ENCODE measurements around the gene TCP11.

DNA sequence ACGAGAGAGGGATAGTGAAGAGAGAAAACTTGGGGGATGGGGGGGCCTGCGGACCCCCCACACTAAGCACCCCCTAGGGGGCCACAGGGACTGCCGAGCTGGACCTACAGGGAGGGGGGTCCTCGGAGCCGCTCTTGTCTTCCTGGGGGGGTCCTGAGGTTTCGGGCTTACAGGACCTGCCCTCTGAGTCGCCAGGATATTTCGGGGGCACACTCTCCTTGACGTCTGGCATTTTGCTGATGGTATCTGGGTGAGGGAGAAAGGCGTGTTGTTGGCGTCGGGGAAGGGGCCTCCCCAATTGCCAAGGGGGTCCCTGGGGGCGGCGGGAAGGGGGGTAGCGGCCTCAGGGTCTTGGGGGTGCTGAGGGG lies 516 bp downstream of the TCP11 start:
- TF ChIP-seq POLR2AphosphoS5 (IDR thresholded peaks at IDR 0.05) (no peak), POLR2A (IDR thresholded peaks at IDR 0.05) (no peak)
